ENCODE data around the gene RNF167. TPM values are rescaled to one million over a fixed set of nuclear protein-coding genes. Genes with fewer than 3 reads are reported as not detected.

The RNF167 gene
- total and polyA plus RNA-seq, 2 of the 8 experiments (the other 6 are each of a cell fraction or from before 2014, with no cell fraction given) = 140 to 281 TPM

DNA sequence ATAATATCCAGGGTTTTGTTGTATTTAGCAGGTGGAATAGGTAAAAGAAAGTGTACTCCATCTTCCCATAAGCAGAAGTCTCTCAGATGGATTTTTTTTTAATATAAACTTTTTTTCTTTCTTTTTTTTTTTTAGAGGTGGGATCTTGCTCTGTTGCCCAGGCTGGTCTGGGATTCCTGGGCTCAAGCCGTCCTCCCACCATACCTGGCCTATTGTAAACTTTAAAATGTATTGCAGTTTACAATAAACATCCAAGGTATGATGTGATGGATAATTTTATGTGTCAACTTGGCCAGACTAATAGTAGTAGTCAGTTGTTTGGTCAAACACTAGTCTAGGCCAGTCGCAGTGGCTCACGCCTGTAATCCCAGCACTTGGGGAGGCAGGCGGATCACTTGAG is 18.7 kb upstream of the RNF167 start:
- Histone ChIP-seq H3K23me2 (ENCODE audit: low read depth, low read length) (no peaks in the 10 kb centered on the region), H4K91ac (replicated peaks; ENCODE audit: insufficient read length, low read length) (no peak overlapping the region), H2BK120ac (replicated peaks; ENCODE audit: low read depth, low read length) (no peak overlapping the region), H3K18ac (ENCODE audit: extremely low read depth, low read length) (no peak overlapping the region), H2BK5ac (ENCODE audit: low read depth, low read length) (no peak overlapping the region), H3K4me2 (ENCODE audit: insufficient read depth in 1 of 2, low read depth in 2 of 2, low read length in 2 of 2) (no peak overlapping the region), H2AFZ (ENCODE audit: low read length) (no peak overlapping the region), H3K56ac (replicated peaks; ENCODE audit: insufficient read length, low read depth, low read length) (no peak overlapping the region), H3K4me1 (replicated peaks in 1 of 4; ENCODE audit: control insufficient read depth in 3 of 4, insufficient read depth in 4 of 4, low read length in 3 of 4) (peaks cover 0 to 5% (median 1%) of the 10 kb centered on the region in 4 experiments; a peak in 2 of 7 replicates), H3K79me1 (ENCODE audit: low read depth, low read length) (no peaks in the 10 kb centered on the region), H2BK15ac (ENCODE audit: low read length) (no peak overlapping the region), H4K5ac (ENCODE audit: insufficient read length, low read depth, low read length) (no peak overlapping the region), H4K20me1 (replicated peaks in 1 of 2; ENCODE audit: control insufficient read depth in 1 of 2, insufficient read depth in 2 of 2, low read length in 2 of 2) (no peaks in the 10 kb centered on the region), H2BK12ac (ENCODE audit: low read depth, low read length) (no peak overlapping the region), H3K9me3 (ENCODE audit: insufficient read depth in 2 of 2, low read depth in 1 of 2, low read length in 1 of 2) (no peaks in the 10 kb centered on the region), H3K4ac (replicated peaks; ENCODE audit: insufficient read length, low read depth, low read length) (no peak overlapping the region), H3K27me3 (replicated peaks in 1 of 4; ENCODE audit: control insufficient read depth in 3 of 4, extremely low read depth in 1 of 4, insufficient read depth in 3 of 4, low read length in 3 of 4) (no peaks in the 10 kb centered on the region), H3K23ac (ENCODE audit: insufficient read length) (no peak overlapping the region), H4K8ac (ENCODE audit: extremely low read depth, insufficient read depth, low read length) (no peak overlapping the region), H2BK20ac (ENCODE audit: low read length) (no peak overlapping the region), H3K36me3 (ENCODE audit: control insufficient read depth in 2 of 4, insufficient read depth in 4 of 4, low read length in 3 of 4) (no peaks in the 10 kb centered on the region), H2AK5ac (ENCODE audit: low read depth, low read length) (no peak overlapping the region), H3K9ac (replicated peaks in 1 of 4; ENCODE audit: extremely low read depth in 1 of 4, low read depth in 3 of 4, low read length in 3 of 4) (no peak overlapping the region), H3K14ac (ENCODE audit: insufficient read length) (no peak overlapping the region), H3K27ac (ENCODE audit: low read depth, low read length) (no peak overlapping the region), H3K4me3 (ENCODE audit: extremely low read depth in 1 of 4, insufficient read depth in 2 of 4, low read depth in 3 of 4, low read length in 4 of 4) (no peak overlapping the region), H3K79me2 (ENCODE audit: control insufficient read depth in 1 of 2, insufficient read depth in 2 of 2, low read length in 2 of 2) (no peaks in the 10 kb centered on the region)
- POLR2A ChIA-PET (ENCODE audit: partially characterized antibody) = interaction anchor here (0.6 to 3.5 kb wide), 9 partner anchors 8 to 184 kb away, joined by 3 to 23 read pairs (median 4); partner anchors contain the start of genes GP1BA, PFN1 and RNF167
- 94% methylated on average over 4 of the region's 4 CpGs; no CpG with 5 or more reads in 1 of the 2 experiments for WGBS, 2 experiments (ENCODE audit: extremely low coverage in 1 of 2, insufficient coverage in 1 of 2, insufficient read length in 1 of 2, insufficient replicate concordance in 2 of 2, low coverage in 1 of 2, low lambda C conversion rate in 2 of 2, missing lambda C conversion rate in 1 of 2)
- FAIRE-seq (no peak), DNase-seq (ENCODE audit: low read depth in 1 of 2, low spot score in 2 of 2) (no peak)
- CTCF ChIA-PET (ENCODE audit: partially characterized antibody) = interaction anchor here (1.2 to 5.5 kb wide), 2 partner anchors 12 to 59 kb away, joined by 6 to 33 read pairs; no protein-coding TSS in a partner anchor
- no peak for TF ChIP-seq KDM1A (IDR thresholded peaks at IDR 0.05; ENCODE audit: borderline replicate concordance, low read length)
- no peak for TF ChIP-seq KDM4A (IDR thresholded peaks at IDR 0.05; ENCODE audit: low read depth, low read length, severe bottlenecking)
- TF ChIP-seq POLR2AphosphoS5 (IDR thresholded peaks at IDR 0.05; ENCODE audit: low read depth, low read length) = no peak
- no peak for TF ChIP-seq HDAC2 (IDR thresholded peaks at IDR 0.05; ENCODE audit: borderline replicate concordance in 1 of 2, low read depth in 2 of 2, low read length in 2 of 2)
- no peak for TF ChIP-seq RNF2 (IDR thresholded peaks at IDR 0.05; ENCODE audit: borderline replicate concordance, low read depth, low read length, missing control alignments, poor library complexity, severe bottlenecking)
- no peak for TF ChIP-seq CBX5 (IDR thresholded peaks at IDR 0.05; ENCODE audit: low read depth, low read length)
- no peak for TF ChIP-seq JUND (IDR thresholded peaks at IDR 0.05; ENCODE audit: low read length)
- TF ChIP-seq, protein P1, sequence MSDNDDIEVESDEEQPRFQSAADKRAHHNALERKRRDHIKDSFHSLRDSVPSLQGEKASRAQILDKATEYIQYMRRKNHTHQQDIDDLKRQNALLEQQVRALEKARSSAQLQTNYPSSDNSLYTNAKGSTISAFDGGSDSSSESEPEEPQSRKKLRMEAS (IDR thresholded peaks at IDR 0.05) = no peak
- TF ChIP-seq CREB1 (IDR thresholded peaks at IDR 0.05) = no peak
- TF ChIP-seq SP2 (IDR thresholded peaks at IDR 0.05; ENCODE audit: low read length) = no peak
- TF ChIP-seq, protein P2, sequence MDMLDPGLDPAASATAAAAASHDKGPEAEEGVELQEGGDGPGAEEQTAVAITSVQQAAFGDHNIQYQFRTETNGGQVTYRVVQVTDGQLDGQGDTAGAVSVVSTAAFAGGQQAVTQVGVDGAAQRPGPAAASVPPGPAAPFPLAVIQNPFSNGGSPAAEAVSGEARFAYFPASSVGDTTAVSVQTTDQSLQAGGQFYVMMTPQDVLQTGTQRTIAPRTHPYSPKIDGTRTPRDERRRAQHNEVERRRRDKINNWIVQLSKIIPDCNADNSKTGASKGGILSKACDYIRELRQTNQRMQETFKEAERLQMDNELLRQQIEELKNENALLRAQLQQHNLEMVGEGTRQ (IDR thresholded peaks at IDR 0.05; ENCODE audit: low read length) = no peak
- TF ChIP-seq SAP30 (IDR thresholded peaks at IDR 0.05; ENCODE audit: insufficient read depth, insufficient replicate concordance, low read length) = no peak
- no peak for TF ChIP-seq SP1 (IDR thresholded peaks at IDR 0.05; ENCODE audit: low read depth, low read length)
